Activated T-cell treated with anti-CD3 and anti-CD28 coated beads, Interleukin-2, amount 50 U/mL, for 48 hours (primary cell): ENCODE measurements around the gene ICAM5.
"Not testable (repeated sequence)": the region's sequence is repeated elsewhere in the genome, so short reads cannot be mapped to it uniquely, and the experiment has no call there.

Experiments
- DNase-seq, 2 experiments: peaks; one replicate each; pipeline ENCODE4 v3.0.0-alpha.2; 2020

The ICAM5 gene

GRCh38 chr19:10289836-10290356 lies at the start of gene ICAM5:
TSS of gene ICAM5 (plus strand) at chr19:10289952. CDS start at chr19:10290044, 92 bp downstream.
- DNase-seq = peak; percentile 58 to 63

GRCh38 chr19:10241826-10242449 lies 47.8 kb upstream of the ICAM5 start:
- not testable (repeated sequence) for DNase-seq

GRCh38 chr19:10243606-10244005 lies 46.1 kb upstream of the ICAM5 start:
- DNase-seq = no peak

GRCh38 chr19:10245189-10245939 lies 44.4 kb upstream of the ICAM5 start:
- DNase-seq = no peak

- no peak for DNase-seq
These were observed 43.2 kb upstream of the ICAM5 start for GRCh38 chr19:10246511-10246910.

GRCh38 chr19:10251792-10252694 lies 37.7 kb upstream of the ICAM5 start, which contains the start of gene MRPL4:
TSS of gene MRPL4 (plus strand) at chr19:10252214. CDS start at chr19:10252254, 40 bp downstream.
- DNase-seq = peak; percentile 96 to 97

GRCh38 chr19:10252707-10253106 lies 37.0 kb upstream of the ICAM5 start:
- no peak for DNase-seq

- DNase-seq = no peak
These were observed 35.5 kb upstream of the ICAM5 start for GRCh38 chr19:10254244-10254643.

GRCh38 chr19:10255358-10255757 lies 34.4 kb upstream of the ICAM5 start:
- DNase-seq = no peak

- DNase-seq = no peak
These were observed 33.2 kb upstream of the ICAM5 start for GRCh38 chr19:10256551-10256950.

GRCh38 chr19:10256970-10257615 lies 32.7 kb upstream of the ICAM5 start:
- no peak for DNase-seq

GRCh38 chr19:10258080-10258710 lies 31.6 kb upstream of the ICAM5 start:
- DNase-seq = no peak

GRCh38 chr19:10259162-10259905 lies 30.4 kb upstream of the ICAM5 start:
- peak; percentile 96 to 97 for DNase-seq

- peak; percentile 81 to 84 for DNase-seq
These were observed 29.6 kb upstream of the ICAM5 start for GRCh38 chr19:10260141-10260584.

GRCh38 chr19:10262771-10263170 lies 27.0 kb upstream of the ICAM5 start:
- DNase-seq = no peak

GRCh38 chr19:10266706-10267105 lies 23.0 kb upstream of the ICAM5 start:
- DNase-seq = no peak

- no peak for DNase-seq
These were observed 21.7 kb upstream of the ICAM5 start for GRCh38 chr19:10268071-10268470.

- peak; percentile 95 to 96 for DNase-seq
These were observed 20.2 kb upstream of the ICAM5 start for GRCh38 chr19:10269333-10270179.

- DNase-seq = peak; percentile 86 to 90
These were observed 19.6 kb upstream of the ICAM5 start for GRCh38 chr19:10270180-10270615.
